Measurements from ENCODE around the gene BBS9. TPM values are rescaled to one million over a fixed set of nuclear protein-coding genes. Genes with fewer than 3 reads are reported as not detected.

The BBS9 gene
- total RNA-seq, 1 donor from 2014 or later = 33.0 TPM

DNA sequence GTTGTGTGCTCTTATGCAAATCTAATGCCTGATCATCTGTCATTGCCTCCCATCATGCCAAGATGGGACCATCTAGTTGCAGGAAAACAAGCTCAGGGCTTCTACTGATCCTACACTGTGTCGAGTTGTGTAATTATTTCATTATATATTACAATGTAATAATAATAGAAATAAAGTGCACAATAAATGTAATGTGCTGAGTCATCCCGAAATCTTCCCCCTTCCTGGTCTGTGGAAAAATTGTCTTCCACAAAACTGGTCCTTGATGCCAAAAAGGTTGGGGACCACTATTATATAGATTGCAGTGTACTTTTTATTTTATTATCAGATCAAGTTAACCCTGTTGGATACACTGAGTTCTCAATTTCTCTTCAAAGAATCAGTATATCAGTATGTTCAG, 50.2 kb downstream of the BBS9 start:
- Mint-ChIP-seq H3K27me3 (ENCODE audit: unreplicated experiment) (no peaks in the 10 kb centered on the region), H3K9me3 (ENCODE audit: unreplicated experiment) (peaks cover 5% of the 10 kb centered on the region), H3K4me1 (ENCODE audit: unreplicated experiment) (no peaks in the 10 kb centered on the region), H3K36me3 (ENCODE audit: low read depth, unreplicated experiment) (peaks cover 19% of the 10 kb centered on the region), H3K27ac (ENCODE audit: unreplicated experiment) (no peak overlapping the region), H3K4me3 (ENCODE audit: unreplicated experiment) (peak overlapping the region; percentile 81)
- no peak for DNase-seq (ENCODE audit: low spot score)
- TF ChIP-seq CTCF (IDR thresholded peaks at IDR 0.05; ENCODE audit: unreplicated experiment) = no peak

DNA sequence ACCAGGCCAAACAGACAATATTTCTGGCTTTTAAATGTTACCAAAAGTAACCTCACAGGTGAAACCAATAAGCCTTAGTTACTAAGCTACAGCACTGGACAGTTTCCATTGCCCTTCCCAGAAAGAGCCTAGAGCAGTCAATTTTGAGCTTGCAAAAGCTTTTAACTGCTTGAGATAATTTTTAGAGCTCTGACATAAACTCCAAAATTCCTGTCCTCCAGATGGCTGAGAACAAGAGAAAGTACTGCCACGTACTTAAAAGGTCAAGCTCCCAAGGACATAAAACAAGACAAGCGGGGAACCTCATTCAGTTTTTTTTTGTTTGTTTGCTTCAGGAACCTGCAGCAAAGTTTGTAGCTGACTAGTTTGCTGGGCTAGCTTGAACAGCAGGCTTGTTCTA, 54.1 kb downstream of the BBS9 start:
- H3K27me3 Mint-ChIP-seq (ENCODE audit: unreplicated experiment) = no peaks in the 10 kb centered on the region
- no peak for DNase-seq (ENCODE audit: low spot score)
- H3K9me3 Mint-ChIP-seq (ENCODE audit: unreplicated experiment) = peaks cover 5% of the 10 kb centered on the region
- H3K36me3 Mint-ChIP-seq (ENCODE audit: low read depth, unreplicated experiment) = peaks cover 19% of the 10 kb centered on the region
- no peak overlapping the region for H3K27ac Mint-ChIP-seq (ENCODE audit: unreplicated experiment)
- no peak overlapping the region for H3K4me3 Mint-ChIP-seq (ENCODE audit: unreplicated experiment)
- TF ChIP-seq CTCF (IDR thresholded peaks at IDR 0.05; ENCODE audit: unreplicated experiment) = no peak
- no peaks in the 10 kb centered on the region for H3K4me1 Mint-ChIP-seq (ENCODE audit: unreplicated experiment)

- Mint-ChIP-seq H3K4me1 (ENCODE audit: unreplicated experiment) (no peaks in the 10 kb centered on the region), H3K9me3 (ENCODE audit: unreplicated experiment) (peaks cover 4% of the 10 kb centered on the region), H3K4me3 (ENCODE audit: unreplicated experiment) (no peak overlapping the region), H3K36me3 (ENCODE audit: low read depth, unreplicated experiment) (peaks cover 11% of the 10 kb centered on the region), H3K27me3 (ENCODE audit: unreplicated experiment) (no peaks in the 10 kb centered on the region), H3K27ac (ENCODE audit: unreplicated experiment) (no peak overlapping the region)
- no peak for DNase-seq (ENCODE audit: low spot score)
- TF ChIP-seq CTCF (IDR thresholded peaks at IDR 0.05; ENCODE audit: unreplicated experiment) = no peak
Observed at GRCh38 chr7:33184828-33185227, 55.5 kb downstream of the BBS9 start.

DNA sequence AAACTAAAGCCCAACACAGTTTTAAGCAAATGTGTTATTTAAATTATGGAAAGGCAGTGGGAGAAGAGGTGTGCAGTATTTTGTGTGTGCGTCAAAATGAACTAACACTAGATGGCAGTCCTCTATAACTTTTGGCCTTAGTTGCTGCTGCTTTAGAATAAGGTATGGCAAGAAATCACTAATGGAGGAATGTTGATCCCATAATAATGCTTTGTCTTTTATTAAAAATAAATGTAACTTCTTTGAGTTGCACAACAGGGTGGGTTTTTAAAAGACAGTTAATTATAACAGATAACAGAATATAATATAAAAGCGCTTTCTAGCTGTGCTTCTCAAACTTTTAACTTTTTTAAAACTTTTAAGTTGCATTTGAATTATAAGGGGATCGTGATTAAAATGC, 56.4 kb downstream of the BBS9 start:
- H3K27me3 Mint-ChIP-seq (ENCODE audit: unreplicated experiment) = no peaks in the 10 kb centered on the region
- DNase-seq (ENCODE audit: low spot score) = peak; percentile 15
- no peak overlapping the region for H3K27ac Mint-ChIP-seq (ENCODE audit: unreplicated experiment)
- H3K9me3 Mint-ChIP-seq (ENCODE audit: unreplicated experiment) = no peaks in the 10 kb centered on the region
- H3K4me3 Mint-ChIP-seq (ENCODE audit: unreplicated experiment) = no peak overlapping the region
- peaks cover 3% of the 10 kb centered on the region for H3K36me3 Mint-ChIP-seq (ENCODE audit: low read depth, unreplicated experiment)
- peak; percentile 35 for TF ChIP-seq CTCF (IDR thresholded peaks at IDR 0.05; ENCODE audit: unreplicated experiment)
- no peaks in the 10 kb centered on the region for H3K4me1 Mint-ChIP-seq (ENCODE audit: unreplicated experiment)

DNA sequence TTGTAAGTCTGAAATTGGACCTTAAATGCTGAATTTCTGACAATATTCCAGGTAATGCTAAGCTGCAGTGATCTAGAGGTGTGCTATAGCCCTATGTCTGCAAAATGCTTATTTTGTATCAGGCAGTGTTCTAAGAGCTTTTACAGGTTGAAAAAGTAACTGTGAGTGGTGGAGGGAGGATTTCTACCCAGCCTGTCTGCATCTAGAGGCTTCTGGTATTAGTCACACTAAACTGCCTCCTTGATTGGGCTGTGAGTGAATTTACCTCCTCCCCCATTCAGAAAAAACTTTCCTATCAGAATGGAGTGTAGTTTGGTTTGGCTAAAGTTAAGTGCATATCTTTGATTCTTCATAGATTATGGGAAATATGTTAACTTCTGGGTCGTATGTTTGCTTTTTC, 56.8 kb downstream of the BBS9 start:
- no peak overlapping the region for H3K4me3 Mint-ChIP-seq (ENCODE audit: unreplicated experiment)
- no peaks in the 10 kb centered on the region for H3K27me3 Mint-ChIP-seq (ENCODE audit: unreplicated experiment)
- H3K4me1 Mint-ChIP-seq (ENCODE audit: unreplicated experiment) = no peaks in the 10 kb centered on the region
- TF ChIP-seq CTCF (IDR thresholded peaks at IDR 0.05; ENCODE audit: unreplicated experiment) = no peak
- DNase-seq (ENCODE audit: low spot score) = no peak
- H3K36me3 Mint-ChIP-seq (ENCODE audit: low read depth, unreplicated experiment) = no peaks in the 10 kb centered on the region
- H3K27ac Mint-ChIP-seq (ENCODE audit: unreplicated experiment) = no peak overlapping the region
- H3K9me3 Mint-ChIP-seq (ENCODE audit: unreplicated experiment) = no peaks in the 10 kb centered on the region

Measured in endothelial cell (in vitro differentiated cells).